Measurements from ENCODE around the gene NMT2. TPM values are rescaled to one million over a fixed set of nuclear protein-coding genes. Genes with fewer than 3 reads are reported as not detected.

The NMT2 gene
- total RNA-seq, 1 experiment from 2014 or later: 11.8 TPM

GRCh38 chr10:15163253-15163828 lies 5.2 kb downstream of the NMT2 start:
- H3K4me1 Mint-ChIP-seq: peaks cover 31 to 32% of the 10 kb centered on the region in 2 experiments
- TF ChIP-seq CTCF (conservative IDR thresholded peaks at IDR 0.05): no peak

More at GRCh38 chr10:15163253-15163828, 5.2 kb downstream of the NMT2 start:
- Histone ChIP-seq H3K14ac (ENCODE audit: insufficient read depth, low read length) (no peak overlapping the region), H2BK15ac (ENCODE audit: low read depth, low read length) (no peak overlapping the region), H3T11ph (ENCODE audit: low read length) (no peak overlapping the region), H3K9ac (ENCODE audit: extremely low read depth, insufficient read length, low read length) (no peak overlapping the region), H3K4me2 (ENCODE audit: insufficient read depth, insufficient read length, low read length) (no peak overlapping the region), H2BK12ac (ENCODE audit: insufficient read length, low read depth, low read length) (no peak overlapping the region), H2AK5ac (ENCODE audit: insufficient read length, low read length) (no peak overlapping the region), H4K5ac (ENCODE audit: insufficient read length, low read depth, low read length) (no peak overlapping the region), H4K20me1 (ENCODE audit: control insufficient read depth, insufficient read depth, insufficient read length) (no peaks in the 10 kb centered on the region), H3K27me3 (ENCODE audit: insufficient read depth, low read length) (no peaks in the 10 kb centered on the region), H4K91ac (ENCODE audit: insufficient read length, low read depth, low read length) (no peak overlapping the region), H3K4ac (ENCODE audit: low read depth, low read length) (no peak overlapping the region), H3K4me1 (ENCODE audit: insufficient read depth, low read length) (no peaks in the 10 kb centered on the region; the same call in 1 of the 2 replicates), H2AFZ (ENCODE audit: low read length) (no peak overlapping the region), H3K79me1 (ENCODE audit: insufficient read depth, low read depth, low read length, poor library complexity, severe bottlenecking) (peaks cover 4% of the 10 kb centered on the region), H3K23ac (ENCODE audit: insufficient read length, low read depth, low read length) (no peak overlapping the region), H3K27ac (ENCODE audit: insufficient read length, low read depth, low read length) (no peak overlapping the region), H3K9me3 (ENCODE audit: control insufficient read depth, low read depth, low read length) (no peaks in the 10 kb centered on the region), H3K56ac (ENCODE audit: insufficient read length, low read depth, low read length) (no peak overlapping the region), H3K23me2 (ENCODE audit: insufficient read length, low read depth, low read length, poor library complexity, severe bottlenecking) (peaks cover 4% of the 10 kb centered on the region), H2BK20ac (ENCODE audit: low read depth, low read length, poor library complexity, severe bottlenecking) (no peak overlapping the region), H4K8ac (replicated peaks; ENCODE audit: insufficient read length, low read depth, low read length) (no peak overlapping the region), H3K79me2 (ENCODE audit: insufficient read depth, low read length) (peaks cover 2% of the 10 kb centered on the region; the same call in 1 of the 2 replicates), H2BK120ac (ENCODE audit: low read depth, low read length, poor library complexity, severe bottlenecking) (no peak overlapping the region), H2BK5ac (ENCODE audit: insufficient read length, low read length) (no peak overlapping the region), H3K18ac (ENCODE audit: insufficient read length, low read depth, low read length) (no peak overlapping the region)
- no peaks in the 10 kb centered on the region for H3K36me3 Mint-ChIP-seq (ENCODE audit: insufficient read depth in 1 of 3, low read depth in 3 of 3)
- no peak overlapping the region for H3K4me3 Mint-ChIP-seq
- no peak overlapping the region for H3K27ac Mint-ChIP-seq
- no peaks in the 10 kb centered on the region for H3K9me3 Mint-ChIP-seq
- H3K27me3 Mint-ChIP-seq (ENCODE audit: low read depth): peaks cover under 1% of the 10 kb centered on the region; the same call in 1 of the 2 replicates
- no CpG with 5 or more reads among the region's 2 CpGs for WGBS (ENCODE audit: extremely low coverage, insufficient read length, low lambda C conversion rate)
- no peak for DNase-seq
